DND-41 (cell line): ENCODE results near the gene PLEKHA7.

Experiments
- CTCF ChIP-seq: IDR thresholded peaks from 2 replicates; pipeline ENCODE4 v1.5.1; 2012; ENCODE audit warnings: borderline replicate concordance, low read length, moderate library complexity, mild to moderate bottlenecking; ENCODE audit not compliant: poor library complexity, severe bottlenecking; ENCODE audit errors: extremely low read depth
- EZH2 ChIP-seq: IDR thresholded peaks from 3 replicates; pipeline ENCODE4 v1.6.1; 2012; ENCODE audit warnings: borderline replicate concordance, low read depth, mild to moderate bottlenecking, moderate library complexity, low read length, inconsistent platforms; ENCODE audit not compliant: severe bottlenecking

- no peak for TF ChIP-seq CTCF
- no peak for TF ChIP-seq EZH2
Measured at GRCh38 chr11:16889905-16890304, 124.3 kb downstream of the PLEKHA7 start.
